IMR-90 (cell line): ENCODE results near the gene SPATA12.

Experiments used
- BHLHE40 ChIP-seq: fragments of 150-350 bp; IDR thresholded peaks from 2 replicates; pipeline ENCODE4 v1.6.1; 2016; ENCODE audit warnings: mild to moderate bottlenecking, low read depth, low read length
- CEBPB ChIP-seq: IDR thresholded peaks from 2 replicates; pipeline ENCODE4 v1.6.1; 2012; ENCODE audit warnings: low read depth, low read length, improper control_type of control experiment
- CHD1 ChIP-seq: IDR thresholded peaks from 2 replicates; pipeline ENCODE4 v1.6.1; 2012; ENCODE audit warnings: low read depth, low read length, improper control_type of control experiment
- MAFK ChIP-seq: IDR thresholded peaks from 2 replicates; pipeline ENCODE4 v1.6.1; 2012; ENCODE audit warnings: low read depth, low read length, improper control_type of control experiment
- MXI1 ChIP-seq: IDR thresholded peaks from 2 replicates; pipeline ENCODE4 v1.6.1; 2012; ENCODE audit warnings: low read depth, mild to moderate bottlenecking, low read length, moderate library complexity, borderline replicate concordance
- POLR2A ChIP-seq: IDR thresholded peaks from 2 replicates; pipeline ENCODE4 v1.6.1; 2012; ENCODE audit warnings: mild to moderate bottlenecking, low read depth, low read length
- RAD21 ChIP-seq: IDR thresholded peaks from 2 replicates; pipeline ENCODE4 v1.6.1; 2012; ENCODE audit warnings: low read length, improper control_type of control experiment
- RCOR1 ChIP-seq: IDR thresholded peaks from 2 replicates; pipeline ENCODE4 v1.6.1; 2012; ENCODE audit warnings: mild to moderate bottlenecking, low read length, improper control_type of control experiment; ENCODE audit not compliant: insufficient replicate concordance
- RFX5 ChIP-seq: IDR thresholded peaks from 2 replicates; pipeline ENCODE4 v1.8.0; 2012; ENCODE audit warnings: low read depth, mild to moderate bottlenecking, low read length, moderate library complexity
- TF ChIP-seq, protein P1 (sequence below): conservative IDR thresholded peaks from 2 replicates; pipeline ENCODE4 v1.5.1; 2012; ENCODE audit warnings: mild to moderate bottlenecking, low read depth, low read length, improper control_type of control experiment
- TF ChIP-seq, protein P2 (sequence below): fragments of 150-350 bp; IDR thresholded peaks from 2 replicates; pipeline ENCODE4 v1.6.1; 2016; ENCODE audit warnings: low read depth, mild to moderate bottlenecking, low read length, moderate library complexity, borderline replicate concordance
- TF ChIP-seq, protein P3 (sequence below): fragments of 150-350 bp; IDR thresholded peaks from 2 replicates; pipeline ENCODE4 v1.6.1; 2017; ENCODE audit warnings: mild to moderate bottlenecking, antibody characterized with exemption, low read length, low read depth

DNA sequence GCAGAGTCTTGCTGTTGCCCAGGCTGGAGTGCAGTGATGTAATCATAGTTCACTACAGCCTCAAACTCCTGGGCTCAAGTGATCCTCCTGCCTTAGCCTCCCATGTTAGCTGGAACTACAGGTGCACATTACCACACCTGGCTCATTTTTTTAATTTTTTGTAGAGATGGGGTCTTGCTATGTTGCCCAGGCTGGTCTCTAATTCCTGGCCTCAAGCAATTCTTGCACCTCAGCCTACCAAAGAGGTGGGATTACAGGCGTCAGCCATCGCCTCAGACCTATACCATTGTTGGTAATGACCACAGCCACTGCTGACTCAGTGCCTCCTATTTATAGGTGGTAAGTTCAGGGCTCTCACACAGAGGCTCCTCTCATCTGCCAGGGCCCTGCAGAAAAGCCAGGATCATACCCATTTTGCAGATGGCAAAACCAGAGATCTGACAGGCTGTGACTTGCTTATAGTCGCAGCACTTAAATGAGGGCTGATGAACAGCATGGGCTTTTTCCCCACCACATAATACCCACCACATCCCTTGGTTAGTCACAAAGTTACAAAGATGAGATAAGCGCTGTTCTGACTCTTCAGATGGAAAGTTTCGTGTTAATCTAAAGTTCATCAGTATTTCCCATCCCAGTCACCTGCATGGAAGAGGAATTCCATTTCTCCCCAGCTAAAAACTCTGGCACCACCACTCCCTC lies 21.8 kb upstream of the SPATA12 start:
- TF ChIP-seq CEBPB (no peak), MAFK (no peak), RFX5 (no peak), POLR2A (no peak), BHLHE40 (no peak), RCOR1 (no peak), RAD21 (no peak), CHD1 (no peak), MXI1 (no peak)
- TF ChIP-seq, protein P1, sequence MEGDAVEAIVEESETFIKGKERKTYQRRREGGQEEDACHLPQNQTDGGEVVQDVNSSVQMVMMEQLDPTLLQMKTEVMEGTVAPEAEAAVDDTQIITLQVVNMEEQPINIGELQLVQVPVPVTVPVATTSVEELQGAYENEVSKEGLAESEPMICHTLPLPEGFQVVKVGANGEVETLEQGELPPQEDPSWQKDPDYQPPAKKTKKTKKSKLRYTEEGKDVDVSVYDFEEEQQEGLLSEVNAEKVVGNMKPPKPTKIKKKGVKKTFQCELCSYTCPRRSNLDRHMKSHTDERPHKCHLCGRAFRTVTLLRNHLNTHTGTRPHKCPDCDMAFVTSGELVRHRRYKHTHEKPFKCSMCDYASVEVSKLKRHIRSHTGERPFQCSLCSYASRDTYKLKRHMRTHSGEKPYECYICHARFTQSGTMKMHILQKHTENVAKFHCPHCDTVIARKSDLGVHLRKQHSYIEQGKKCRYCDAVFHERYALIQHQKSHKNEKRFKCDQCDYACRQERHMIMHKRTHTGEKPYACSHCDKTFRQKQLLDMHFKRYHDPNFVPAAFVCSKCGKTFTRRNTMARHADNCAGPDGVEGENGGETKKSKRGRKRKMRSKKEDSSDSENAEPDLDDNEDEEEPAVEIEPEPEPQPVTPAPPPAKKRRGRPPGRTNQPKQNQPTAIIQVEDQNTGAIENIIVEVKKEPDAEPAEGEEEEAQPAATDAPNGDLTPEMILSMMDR = no peak
- TF ChIP-seq, protein P2, sequence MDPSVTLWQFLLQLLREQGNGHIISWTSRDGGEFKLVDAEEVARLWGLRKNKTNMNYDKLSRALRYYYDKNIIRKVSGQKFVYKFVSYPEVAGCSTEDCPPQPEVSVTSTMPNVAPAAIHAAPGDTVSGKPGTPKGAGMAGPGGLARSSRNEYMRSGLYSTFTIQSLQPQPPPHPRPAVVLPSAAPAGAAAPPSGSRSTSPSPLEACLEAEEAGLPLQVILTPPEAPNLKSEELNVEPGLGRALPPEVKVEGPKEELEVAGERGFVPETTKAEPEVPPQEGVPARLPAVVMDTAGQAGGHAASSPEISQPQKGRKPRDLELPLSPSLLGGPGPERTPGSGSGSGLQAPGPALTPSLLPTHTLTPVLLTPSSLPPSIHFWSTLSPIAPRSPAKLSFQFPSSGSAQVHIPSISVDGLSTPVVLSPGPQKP = no peak
- TF ChIP-seq, protein P3, sequence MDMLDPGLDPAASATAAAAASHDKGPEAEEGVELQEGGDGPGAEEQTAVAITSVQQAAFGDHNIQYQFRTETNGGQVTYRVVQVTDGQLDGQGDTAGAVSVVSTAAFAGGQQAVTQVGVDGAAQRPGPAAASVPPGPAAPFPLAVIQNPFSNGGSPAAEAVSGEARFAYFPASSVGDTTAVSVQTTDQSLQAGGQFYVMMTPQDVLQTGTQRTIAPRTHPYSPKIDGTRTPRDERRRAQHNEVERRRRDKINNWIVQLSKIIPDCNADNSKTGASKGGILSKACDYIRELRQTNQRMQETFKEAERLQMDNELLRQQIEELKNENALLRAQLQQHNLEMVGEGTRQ = no peak
